ENCODE data around the gene GCLM. TPM values are rescaled to one million over a fixed set of nuclear protein-coding genes. Genes with fewer than 3 reads are reported as not detected.
"Not testable (repeated sequence)": the region's sequence is repeated elsewhere in the genome, so short reads cannot be mapped to it uniquely, and the experiment has no call there.

GCLM gene
- total and polyA plus RNA-seq, 4 donors = 6.8 to 16.2 (median 9.9) TPM

GRCh38 chr1:93877529-93877928, 31.7 kb downstream of the GCLM start:
- H3K27me3 ChIP-seq (ENCODE audit: control insufficient read depth in 1 of 2, insufficient read depth in 2 of 2, low read length in 1 of 2) = no peaks in the 10 kb centered on the region
- H3K27ac ChIP-seq (ENCODE audit: low read depth in 1 of 2, low read length in 2 of 2) = no peak overlapping the region
- intact Hi-C loops (cut with DNase I) = no loop called here
- peaks cover 4 to 5% of the 10 kb centered on the region in 2 donors for H3K36me3 ChIP-seq (ENCODE audit: control insufficient read depth in 1 of 2, insufficient read depth in 2 of 2, low read length in 1 of 2)
- H3K9me3 ChIP-seq (ENCODE audit: control insufficient read depth, low read length) = no peaks in the 10 kb centered on the region
- ATAC-seq (ENCODE audit: low FRiP score) = no peak
- H3K4me1 ChIP-seq (ENCODE audit: control insufficient read depth in 1 of 2, insufficient read depth in 2 of 2, low read length in 2 of 2) = peaks cover 0 to 7% of the 10 kb centered on the region in 2 donors
- 84 to 89% methylated on average over 4 of the region's 4 CpGs for WGBS, 2 donors
- DNase-seq = no peak
- H3K4me3 ChIP-seq (ENCODE audit: low read length in 2 of 2) = no peak overlapping the region

- DNase-seq (no peak), ATAC-seq (ENCODE audit: low FRiP score) (no peak)
- Histone ChIP-seq H3K4me3 (ENCODE audit: low read length in 2 of 2) (no peak overlapping the region), H3K27me3 (ENCODE audit: control insufficient read depth in 1 of 2, insufficient read depth in 2 of 2, low read length in 1 of 2) (no peaks in the 10 kb centered on the region), H3K9me3 (ENCODE audit: control insufficient read depth, low read length) (no peaks in the 10 kb centered on the region), H3K36me3 (ENCODE audit: control insufficient read depth in 1 of 2, insufficient read depth in 2 of 2, low read length in 1 of 2) (peaks cover 7 to 11% of the 10 kb centered on the region in 2 donors), H3K27ac (ENCODE audit: low read depth in 1 of 2, low read length in 2 of 2) (no peak overlapping the region), H3K4me1 (ENCODE audit: control insufficient read depth in 1 of 2, insufficient read depth in 2 of 2, low read length in 2 of 2) (peaks cover 0 to 7% of the 10 kb centered on the region in 2 donors)
- intact Hi-C loops (cut with DNase I) = no loop called here
- 70 to 82% methylated on average over 1 of the region's 1 CpG for whole genome bisulfite sequencing, 2 donors
Observed at GRCh38 chr1:93876244-93876643, 33.0 kb downstream of the GCLM start.

GRCh38 chr1:93874025-93874651, 35.1 kb downstream of the GCLM start:
- DNase-seq (no peak), ATAC-seq (ENCODE audit: low FRiP score) (no peak)
- intact Hi-C loops (cut with DNase I) = no loop called here
- WGBS, 2 donors = 58 to 68% methylated on average over 3 of the region's 3 CpGs
- H3K36me3 ChIP-seq (ENCODE audit: control insufficient read depth in 1 of 2, insufficient read depth in 2 of 2, low read length in 1 of 2) = peaks cover 7 to 11% of the 10 kb centered on the region in 2 donors
- no peak overlapping the region for H3K4me3 ChIP-seq (ENCODE audit: low read length in 2 of 2)
- no peaks in the 10 kb centered on the region for H3K9me3 ChIP-seq (ENCODE audit: control insufficient read depth, low read length)
- H3K27ac ChIP-seq (ENCODE audit: low read depth in 1 of 2, low read length in 2 of 2) = no peak overlapping the region
- no peaks in the 10 kb centered on the region for H3K27me3 ChIP-seq (ENCODE audit: control insufficient read depth in 1 of 2, insufficient read depth in 2 of 2, low read length in 1 of 2)
- H3K4me1 ChIP-seq (ENCODE audit: control insufficient read depth in 1 of 2, insufficient read depth in 2 of 2, low read length in 2 of 2) = peaks cover 0 to 7% of the 10 kb centered on the region in 2 donors

- intact Hi-C loops (cut with DNase I) = no loop called here
- no peak for ATAC-seq (ENCODE audit: low FRiP score)
- no peaks in the 10 kb centered on the region for H3K27me3 ChIP-seq (ENCODE audit: control insufficient read depth in 1 of 2, insufficient read depth in 2 of 2, low read length in 1 of 2)
- DNase-seq = no peak
- WGBS, 2 donors = 59 to 71% methylated on average over 4 of the region's 4 CpGs
- no peak overlapping the region for H3K4me3 ChIP-seq (ENCODE audit: low read length in 2 of 2)
- H3K36me3 ChIP-seq (ENCODE audit: control insufficient read depth in 1 of 2, insufficient read depth in 2 of 2, low read length in 1 of 2) = peaks cover 7 to 8% of the 10 kb centered on the region in 2 donors
- H3K9me3 ChIP-seq (ENCODE audit: control insufficient read depth, low read length) = no peaks in the 10 kb centered on the region
- no peak overlapping the region for H3K27ac ChIP-seq (ENCODE audit: low read depth in 1 of 2, low read length in 2 of 2)
- no peaks in the 10 kb centered on the region for H3K4me1 ChIP-seq (ENCODE audit: control insufficient read depth in 1 of 2, insufficient read depth in 2 of 2, low read length in 2 of 2)
Observed at GRCh38 chr1:93871366-93871765, 37.9 kb downstream of the GCLM start.

- Histone ChIP-seq H3K27me3 (ENCODE audit: control insufficient read depth in 1 of 2, insufficient read depth in 2 of 2, low read length in 1 of 2) (no peaks in the 10 kb centered on the region), H3K27ac (ENCODE audit: low read depth in 1 of 2, low read length in 2 of 2) (no peak overlapping the region), H3K36me3 (ENCODE audit: control insufficient read depth in 1 of 2, insufficient read depth in 2 of 2, low read length in 1 of 2) (peaks cover 6% of the 10 kb centered on the region in 2 donors), H3K4me1 (ENCODE audit: control insufficient read depth in 1 of 2, insufficient read depth in 2 of 2, low read length in 2 of 2) (no peaks in the 10 kb centered on the region), H3K9me3 (ENCODE audit: control insufficient read depth, low read length) (no peaks in the 10 kb centered on the region), H3K4me3 (ENCODE audit: low read length in 2 of 2) (no peak overlapping the region)
- 90% methylated on average over 5 of the region's 5 CpGs for WGBS, 2 donors
- DNase-seq (no peak), ATAC-seq (ENCODE audit: low FRiP score) (no peak)
- intact Hi-C loops (cut with DNase I) = no loop called here
Observed at GRCh38 chr1:93869653-93870052, 39.6 kb downstream of the GCLM start.

GRCh38 chr1:93868492-93868891, 40.7 kb downstream of the GCLM start:
- H3K4me1 ChIP-seq (ENCODE audit: control insufficient read depth in 1 of 2, insufficient read depth in 2 of 2, low read length in 2 of 2); H3K27me3 ChIP-seq (ENCODE audit: control insufficient read depth in 1 of 2, insufficient read depth in 2 of 2, low read length in 1 of 2); H3K36me3 ChIP-seq (ENCODE audit: control insufficient read depth in 1 of 2, insufficient read depth in 2 of 2, low read length in 1 of 2); H3K27ac ChIP-seq (ENCODE audit: low read depth in 1 of 2, low read length in 2 of 2); DNase-seq; H3K9me3 ChIP-seq (ENCODE audit: control insufficient read depth, low read length); ATAC-seq (ENCODE audit: low FRiP score); H3K4me3 ChIP-seq (ENCODE audit: low read length in 2 of 2); intact Hi-C loops (cut with DNase I): not testable (repeated sequence)
- 84 to 96% methylated on average over 1 of the region's 1 CpG for WGBS, 2 donors

GRCh38 chr1:93865253-93865652, 44.0 kb downstream of the GCLM start:
- WGBS, 2 donors = 87 to 89% methylated on average over 5 of the region's 5 CpGs
- DNase-seq (no peak), ATAC-seq (ENCODE audit: low FRiP score) (no peak)
- Histone ChIP-seq H3K4me1 (ENCODE audit: control insufficient read depth in 1 of 2, insufficient read depth in 2 of 2, low read length in 2 of 2) (no peaks in the 10 kb centered on the region), H3K27me3 (ENCODE audit: control insufficient read depth in 1 of 2, insufficient read depth in 2 of 2, low read length in 1 of 2) (no peaks in the 10 kb centered on the region), H3K36me3 (ENCODE audit: control insufficient read depth in 1 of 2, insufficient read depth in 2 of 2, low read length in 1 of 2) (no peaks in the 10 kb centered on the region), H3K27ac (ENCODE audit: low read depth in 1 of 2, low read length in 2 of 2) (no peak overlapping the region), H3K4me3 (ENCODE audit: low read length in 2 of 2) (no peak overlapping the region), H3K9me3 (ENCODE audit: control insufficient read depth, low read length) (no peaks in the 10 kb centered on the region)
- intact Hi-C loops (cut with DNase I) = no loop called here

GRCh38 chr1:93864175-93864574, 45.1 kb downstream of the GCLM start:
- intact Hi-C loops (cut with DNase I) = no loop called here

GRCh38 chr1:93857653-93858052, 51.6 kb downstream of the GCLM start:
- 53 to 62% methylated on average over 3 of the region's 3 CpGs for WGBS, 2 donors
- ATAC-seq (ENCODE audit: low FRiP score); DNase-seq; H3K4me1 ChIP-seq (ENCODE audit: control insufficient read depth in 1 of 2, insufficient read depth in 2 of 2, low read length in 2 of 2); intact Hi-C loops (cut with DNase I); H3K27me3 ChIP-seq (ENCODE audit: control insufficient read depth in 1 of 2, insufficient read depth in 2 of 2, low read length in 1 of 2); H3K4me3 ChIP-seq (ENCODE audit: low read length in 2 of 2); H3K9me3 ChIP-seq (ENCODE audit: control insufficient read depth, low read length); H3K27ac ChIP-seq (ENCODE audit: low read depth in 1 of 2, low read length in 2 of 2); H3K36me3 ChIP-seq (ENCODE audit: control insufficient read depth in 1 of 2, insufficient read depth in 2 of 2, low read length in 1 of 2): not testable (repeated sequence)

More at GRCh38 chr1:93864175-93864574, 45.1 kb downstream of the GCLM start:
- Histone ChIP-seq H3K27ac (ENCODE audit: low read depth in 1 of 2, low read length in 2 of 2) (no peak overlapping the region), H3K4me3 (ENCODE audit: low read length in 2 of 2) (no peak overlapping the region), H3K9me3 (ENCODE audit: control insufficient read depth, low read length) (no peaks in the 10 kb centered on the region), H3K27me3 (ENCODE audit: control insufficient read depth in 1 of 2, insufficient read depth in 2 of 2, low read length in 1 of 2) (no peaks in the 10 kb centered on the region), H3K4me1 (ENCODE audit: control insufficient read depth in 1 of 2, insufficient read depth in 2 of 2, low read length in 2 of 2) (no peaks in the 10 kb centered on the region), H3K36me3 (ENCODE audit: control insufficient read depth in 1 of 2, insufficient read depth in 2 of 2, low read length in 1 of 2) (no peaks in the 10 kb centered on the region)
- ATAC-seq (ENCODE audit: low FRiP score) = no peak
- no peak for DNase-seq
- 64 to 69% methylated on average over 3 of the region's 3 CpGs for WGBS, 2 donors

Data from aorta (tissue), 5 donors.